Kidney epithelial cell (primary cell): ENCODE data around the gene RAI1. TPM values are rescaled to one million over a fixed set of nuclear protein-coding genes. Genes with fewer than 3 reads are reported as not detected.

Experiments
- DNase-seq: peaks from one replicate; pipeline ENCODE4 v3.0.0-alpha.2; 2010; ENCODE audit warnings: low read depth
- H3K27me3 ChIP-seq: 2 replicates; pipeline ENCODE4 v1.6.0; 2011; ENCODE audit warnings: low read length; ENCODE audit not compliant: control insufficient read depth, insufficient read depth
- H3K36me3 ChIP-seq: 2 replicates; pipeline ENCODE4 v1.5.1; 2011; ENCODE audit warnings: low read length; ENCODE audit not compliant: control insufficient read depth, insufficient read depth
- H3K4me3 ChIP-seq: 2 replicates; pipeline ENCODE4 v1.5.1; 2011; ENCODE audit warnings: low read depth, mild to moderate bottlenecking, control low read depth, low read length
- total RNA-seq: library from RNA; depleted of rRNA; stranded (reverse); fragments of >200 nt; gene quantifications from 2 replicates; pipeline ENCODE4 v1.2.3, GENCODE V29; 2015
- TF ChIP-seq, protein P1 (sequence below): IDR thresholded peaks from 2 replicates; pipeline ENCODE4 v1.5.1; 2011; ENCODE audit warnings: mild to moderate bottlenecking, moderate library complexity, low read length, control low read depth, inconsistent platforms; ENCODE audit not compliant: insufficient read depth, poor library complexity, severe bottlenecking

RAI1 gene
- total RNA-seq, 1 donor from 2014 or later = 31.3 TPM

DNA sequence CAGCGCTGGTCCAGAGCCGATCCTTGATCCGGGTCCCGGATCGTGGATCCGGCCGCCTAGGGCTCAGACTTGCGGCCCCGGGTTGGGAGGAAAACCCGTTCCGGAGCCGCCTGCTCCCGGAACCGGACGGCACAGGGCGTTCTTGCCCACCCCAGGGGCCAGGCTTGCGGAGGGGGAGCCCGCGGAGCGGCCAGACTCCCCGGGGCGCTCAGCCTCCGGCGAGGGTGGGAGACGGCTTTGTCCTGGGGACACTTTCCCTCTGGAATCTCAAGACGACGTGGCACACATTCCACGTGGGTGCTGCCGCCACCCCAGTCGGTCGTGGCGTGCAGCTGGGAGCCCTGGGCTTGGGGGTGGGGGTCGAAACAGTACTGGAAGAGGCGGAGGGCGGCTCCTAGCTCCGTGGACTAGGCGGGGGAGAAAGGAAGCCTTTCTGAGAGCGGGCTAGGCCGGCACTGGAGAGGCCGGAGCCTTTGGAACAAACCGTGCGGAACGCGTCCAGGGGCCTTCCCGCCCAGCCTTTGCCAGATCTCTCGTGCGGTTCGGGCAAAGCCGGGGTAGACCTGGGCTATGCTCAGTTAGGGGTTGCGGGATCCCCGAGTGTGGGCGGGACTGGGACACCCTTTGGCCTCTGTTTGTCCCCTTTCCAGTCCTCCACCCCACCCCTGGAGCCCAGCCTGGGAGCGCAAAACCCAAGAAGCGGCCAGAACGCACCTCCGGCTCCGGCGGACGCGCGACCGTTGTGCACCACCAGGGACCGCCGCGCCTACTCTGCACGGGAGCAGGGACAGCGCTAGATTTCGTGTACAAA lies 129.0 kb downstream of the RAI1 start:
- TF ChIP-seq, protein P1, sequence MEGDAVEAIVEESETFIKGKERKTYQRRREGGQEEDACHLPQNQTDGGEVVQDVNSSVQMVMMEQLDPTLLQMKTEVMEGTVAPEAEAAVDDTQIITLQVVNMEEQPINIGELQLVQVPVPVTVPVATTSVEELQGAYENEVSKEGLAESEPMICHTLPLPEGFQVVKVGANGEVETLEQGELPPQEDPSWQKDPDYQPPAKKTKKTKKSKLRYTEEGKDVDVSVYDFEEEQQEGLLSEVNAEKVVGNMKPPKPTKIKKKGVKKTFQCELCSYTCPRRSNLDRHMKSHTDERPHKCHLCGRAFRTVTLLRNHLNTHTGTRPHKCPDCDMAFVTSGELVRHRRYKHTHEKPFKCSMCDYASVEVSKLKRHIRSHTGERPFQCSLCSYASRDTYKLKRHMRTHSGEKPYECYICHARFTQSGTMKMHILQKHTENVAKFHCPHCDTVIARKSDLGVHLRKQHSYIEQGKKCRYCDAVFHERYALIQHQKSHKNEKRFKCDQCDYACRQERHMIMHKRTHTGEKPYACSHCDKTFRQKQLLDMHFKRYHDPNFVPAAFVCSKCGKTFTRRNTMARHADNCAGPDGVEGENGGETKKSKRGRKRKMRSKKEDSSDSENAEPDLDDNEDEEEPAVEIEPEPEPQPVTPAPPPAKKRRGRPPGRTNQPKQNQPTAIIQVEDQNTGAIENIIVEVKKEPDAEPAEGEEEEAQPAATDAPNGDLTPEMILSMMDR = no peak
- no peaks in the 10 kb centered on the region for H3K27me3 ChIP-seq
- no peak for DNase-seq
- no peak overlapping the region for H3K4me3 ChIP-seq
- peaks cover 9% of the 10 kb centered on the region for H3K36me3 ChIP-seq

DNA sequence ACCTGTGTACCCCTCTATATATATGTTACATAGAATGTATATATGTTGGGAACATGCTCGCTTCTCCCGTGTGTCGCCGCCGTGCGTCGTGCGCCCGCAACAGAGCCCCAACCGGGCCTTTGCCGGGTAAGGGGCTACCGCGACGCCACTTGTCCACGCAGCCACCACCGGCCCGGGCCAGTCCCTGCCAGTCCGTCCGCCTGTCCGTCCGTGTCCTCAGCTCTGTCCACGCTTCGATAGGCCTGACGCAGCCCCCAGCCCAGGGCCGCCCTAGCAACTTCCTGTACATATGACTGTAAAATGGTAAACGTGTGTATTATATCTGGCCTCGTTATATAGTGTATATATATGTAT lies 129.6 kb downstream of the RAI1 start:
- Histone ChIP-seq H3K27me3 (no peaks in the 10 kb centered on the region), H3K36me3 (peaks cover 8% of the 10 kb centered on the region), H3K4me3 (no peak overlapping the region)
- TF ChIP-seq, protein P1 = no peak
- DNase-seq = no peak

DNA sequence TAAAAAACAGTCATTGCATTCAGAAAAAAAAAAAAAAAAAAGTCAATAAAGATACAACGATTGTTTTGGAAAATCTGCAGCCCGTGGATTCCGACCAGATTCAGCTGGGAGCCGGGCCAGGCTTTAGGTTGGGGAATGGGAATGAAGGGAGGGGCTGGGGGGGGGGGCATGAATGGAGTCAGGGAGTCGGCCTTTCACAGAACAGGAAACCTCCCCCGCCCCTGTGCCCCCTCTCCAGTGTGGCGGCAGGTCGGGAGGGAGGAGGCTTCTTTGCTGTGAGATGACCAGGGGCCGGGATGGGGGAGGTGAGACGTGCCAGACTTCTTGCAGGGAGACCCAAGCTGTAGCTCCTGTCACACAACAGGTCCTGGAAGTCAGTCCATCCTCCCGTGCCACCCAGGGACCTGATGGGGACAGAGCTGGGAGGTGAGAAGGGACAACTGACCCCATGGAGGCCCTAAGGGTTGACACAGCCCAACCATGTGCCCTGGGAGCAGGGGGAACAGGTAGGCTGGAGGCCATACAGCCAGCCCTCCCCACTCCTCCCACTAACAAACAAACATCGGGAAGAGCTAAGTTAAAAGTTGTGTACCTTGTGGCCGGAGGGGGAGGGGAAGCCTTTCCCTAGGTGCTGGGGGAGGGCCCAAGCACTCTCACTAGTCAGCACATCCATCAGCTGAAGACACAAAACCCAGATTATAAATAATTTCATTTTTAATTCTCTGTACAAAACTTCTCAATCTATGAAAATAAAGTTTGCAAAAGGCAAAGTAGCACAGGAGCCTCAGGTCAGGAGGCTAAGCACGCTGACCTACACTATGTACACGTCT lies 130.3 kb downstream of the RAI1 start:
- no peaks in the 10 kb centered on the region for H3K27me3 ChIP-seq
- TF ChIP-seq, protein P1 = no peak
- H3K4me3 ChIP-seq = no peak overlapping the region
- DNase-seq = no peak
- peaks cover 8% of the 10 kb centered on the region for H3K36me3 ChIP-seq

DNA sequence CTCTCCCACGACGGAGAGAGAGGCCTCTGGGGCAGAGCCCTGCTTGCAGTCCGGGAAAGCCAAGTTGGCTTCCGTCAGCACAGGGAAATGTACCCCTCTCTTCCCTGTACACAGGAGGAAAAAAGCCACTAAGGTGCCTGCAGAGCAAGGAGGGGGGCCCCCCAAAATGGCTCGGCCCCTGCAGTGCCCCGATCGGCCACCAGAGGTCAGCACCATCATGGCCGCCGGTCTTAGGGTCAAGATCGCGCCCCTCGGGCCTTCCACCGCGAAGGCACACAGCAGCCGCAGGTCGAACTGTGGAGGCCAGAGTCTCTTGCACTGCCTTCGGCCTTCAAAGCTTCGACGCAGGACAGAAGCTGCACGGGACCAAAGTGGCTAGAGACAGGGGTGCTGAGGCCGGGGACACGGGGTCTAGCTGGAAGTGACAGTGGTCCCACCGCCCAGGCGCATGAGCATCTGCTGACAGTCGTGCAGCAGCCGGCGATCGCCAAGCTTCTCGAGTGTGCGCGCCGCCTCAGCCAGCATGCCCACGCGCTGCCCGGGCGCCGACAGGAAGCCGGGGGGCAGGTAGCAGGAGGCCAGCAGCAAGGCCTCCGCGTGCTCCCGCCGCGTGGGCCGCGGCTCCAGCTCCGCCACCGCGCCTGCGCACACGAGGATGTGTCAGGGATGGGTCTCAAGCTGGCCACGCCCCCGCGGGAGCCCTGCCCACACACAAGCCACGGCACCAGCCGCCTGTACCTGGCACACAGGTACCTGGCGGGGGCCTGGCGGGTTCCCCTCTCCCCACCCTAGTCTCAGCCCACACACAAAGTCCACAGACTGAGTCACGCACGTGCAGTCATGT lies 131.2 kb downstream of the RAI1 start:
- no peaks in the 10 kb centered on the region for H3K27me3 ChIP-seq
- TF ChIP-seq, protein P1 = peak; percentile 97
- H3K4me3 ChIP-seq = no peak overlapping the region
- H3K36me3 ChIP-seq = peaks cover 6% of the 10 kb centered on the region
- no peak for DNase-seq

DNA sequence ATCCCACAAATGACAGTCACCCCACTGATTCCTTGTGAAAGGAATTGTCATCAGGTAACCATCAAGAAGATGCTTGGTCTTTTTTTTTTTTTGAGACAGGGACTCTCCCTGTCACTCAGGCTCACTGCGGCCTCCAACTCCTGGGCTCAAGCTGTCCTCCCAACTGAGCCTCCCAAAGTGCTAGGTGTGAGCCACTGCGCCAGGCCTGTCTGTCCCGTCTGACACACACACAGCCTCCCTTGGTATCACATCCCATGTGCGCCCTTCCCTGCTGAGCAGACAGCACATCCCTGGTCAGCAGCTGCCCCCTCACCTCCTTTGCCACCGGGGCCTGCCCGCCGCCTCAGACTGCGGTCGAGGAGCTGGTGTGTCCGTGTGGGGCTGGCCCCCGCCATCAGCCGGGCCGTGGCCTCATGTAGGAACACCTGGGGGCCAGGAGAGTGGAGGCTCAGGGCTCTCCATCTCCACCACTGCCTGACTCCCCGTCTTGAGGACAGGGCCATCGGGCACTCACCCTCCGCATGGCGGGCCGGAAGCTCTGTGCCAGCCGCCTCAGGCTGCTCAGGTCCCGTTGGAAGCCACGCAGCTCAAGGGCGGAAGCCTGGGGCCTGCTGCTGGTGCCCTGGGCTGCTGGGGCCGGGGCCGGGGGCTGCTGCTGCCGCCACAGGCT lies 131.9 kb downstream of the RAI1 start:
- TF ChIP-seq, protein P1 = no peak
- Histone ChIP-seq H3K4me3 (no peak overlapping the region), H3K36me3 (peaks cover 6% of the 10 kb centered on the region), H3K27me3 (no peaks in the 10 kb centered on the region)
- DNase-seq = no peak
